Kidney capillary endothelial cell (primary cell): ENCODE measurements around the gene NRIP1.
"Not testable (repeated sequence)": the region's sequence is repeated elsewhere in the genome, so short reads cannot be mapped to it uniquely, and the experiment has no call there.

Source experiments
- DNase-seq: peaks from one replicate; pipeline ENCODE4 v3.0.0-alpha.2; 2018; ENCODE audit warnings: low spot score

Gene NRIP1

GRCh38 chr21:15037095-15037899 is 27.5 kb downstream of the NRIP1 start:
- no peak for DNase-seq

- no peak for DNase-seq
Observed at GRCh38 chr21:15036189-15036588, 28.6 kb downstream of the NRIP1 start.

GRCh38 chr21:15034126-15034853 is 30.5 kb downstream of the NRIP1 start:
- DNase-seq: no peak

- no peak for DNase-seq
Observed at GRCh38 chr21:15031790-15032357, 32.9 kb downstream of the NRIP1 start.

- not testable (repeated sequence) for DNase-seq
Observed at GRCh38 chr21:15031362-15031761, 33.4 kb downstream of the NRIP1 start.

GRCh38 chr21:15030861-15031260 is 33.9 kb downstream of the NRIP1 start:
- not testable (repeated sequence) for DNase-seq

GRCh38 chr21:15029077-15029476 is 35.7 kb downstream of the NRIP1 start:
- DNase-seq: no peak

GRCh38 chr21:15028186-15028585 is 36.6 kb downstream of the NRIP1 start:
- no peak for DNase-seq

GRCh38 chr21:15027056-15027455 is 37.7 kb downstream of the NRIP1 start:
- no peak for DNase-seq

GRCh38 chr21:15026370-15026769 is 38.4 kb downstream of the NRIP1 start:
- no peak for DNase-seq

GRCh38 chr21:15023776-15024175 is 41.0 kb downstream of the NRIP1 start:
- no peak for DNase-seq

- no peak for DNase-seq
Observed at GRCh38 chr21:15022608-15023261, 42.1 kb downstream of the NRIP1 start.

GRCh38 chr21:15020797-15021196 is 44.0 kb downstream of the NRIP1 start:
- no peak for DNase-seq

- no peak for DNase-seq
Observed at GRCh38 chr21:15018382-15018781, 46.4 kb downstream of the NRIP1 start.

GRCh38 chr21:15015622-15016471 is 49.0 kb downstream of the NRIP1 start:
- DNase-seq: peak; percentile 46

GRCh38 chr21:15014221-15014620 is 50.6 kb downstream of the NRIP1 start:
- DNase-seq: no peak

GRCh38 chr21:15011967-15012366 is 52.8 kb downstream of the NRIP1 start:
- DNase-seq: no peak

- no peak for DNase-seq
Observed at GRCh38 chr21:15010645-15011044, 54.2 kb downstream of the NRIP1 start.

GRCh38 chr21:15009837-15010363 is 54.9 kb downstream of the NRIP1 start:
- DNase-seq: no peak

GRCh38 chr21:15007716-15008296 is 57.0 kb downstream of the NRIP1 start:
- no peak for DNase-seq
